Central memory CD8-positive, alpha-beta T cell (primary cell): ENCODE results near the gene PLBD1.

Experiments used
- ATAC-seq: fragments of 150-1000 bp; cut with Tn5 transposase; replicated peaks from 2 replicates; pipeline ENCODE4 v1.10.0; 2022; ENCODE audit warnings: mild to moderate bottlenecking, moderate FRiP score, moderate number of reproducible peaks; ENCODE audit not compliant: poor library complexity, severe bottlenecking; ENCODE audit errors: extremely low read depth
- DNase-seq, 2 donors: peaks; one replicate each; pipeline ENCODE4 v3.0.0; 2021; ENCODE audit warnings: low spot score in 2 of 2
- H3K27ac Mint-ChIP-seq: one replicate; pipeline ENCODE4 v1.8.0; 2022; ENCODE audit warnings: low read depth, mild to moderate bottlenecking, moderate library complexity, mixed read lengths
- H3K27me3 Mint-ChIP-seq: one replicate; pipeline ENCODE4 v1.8.0; 2022; ENCODE audit warnings: mixed read lengths
- H3K36me3 Mint-ChIP-seq: one replicate; pipeline ENCODE4 v1.8.0; 2022; ENCODE audit warnings: mild to moderate bottlenecking, moderate library complexity, mixed read lengths; ENCODE audit not compliant: insufficient read depth
- H3K4me1 Mint-ChIP-seq: one replicate; pipeline ENCODE4 v1.8.0; 2022; ENCODE audit warnings: mixed read lengths
- H3K4me3 Mint-ChIP-seq: one replicate; pipeline ENCODE4 v1.8.0; 2022; ENCODE audit warnings: mild to moderate bottlenecking, moderate library complexity, mixed read lengths
- H3K9me3 Mint-ChIP-seq: one replicate; pipeline ENCODE4 v1.8.0; 2022; ENCODE audit warnings: mixed read lengths

Gene PLBD1

DNA sequence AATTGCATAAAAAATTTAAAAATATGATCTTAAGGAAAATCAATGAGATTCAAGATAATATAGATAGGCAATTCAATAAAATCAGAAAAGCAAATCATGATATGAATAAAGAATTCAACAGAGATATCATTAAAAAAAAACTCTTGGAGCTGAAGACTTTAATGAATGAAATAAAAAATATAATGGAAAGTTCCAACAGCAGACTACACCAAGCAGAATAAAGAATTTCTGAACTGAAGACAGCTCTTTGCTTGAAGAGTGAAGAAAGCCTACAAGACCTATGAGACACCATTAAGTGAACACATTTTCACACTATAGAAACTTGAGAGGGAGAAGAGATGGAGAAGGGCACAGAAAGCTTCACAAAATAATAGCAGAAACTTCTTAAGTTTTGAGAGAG is 45.9 kb downstream of the PLBD1 start:
- no peak overlapping the region for H3K4me3 Mint-ChIP-seq
- H3K36me3 Mint-ChIP-seq: peaks cover 2% of the 10 kb centered on the region
- H3K4me1 Mint-ChIP-seq: no peaks in the 10 kb centered on the region
- no peak overlapping the region for H3K27ac Mint-ChIP-seq
- ATAC-seq (no peak), DNase-seq (no peak)
- H3K9me3 Mint-ChIP-seq: peaks cover 37% of the 10 kb centered on the region
- peaks cover 65% of the 10 kb centered on the region for H3K27me3 Mint-ChIP-seq

GRCh38 chr12:14514946-14515345 is 52.7 kb downstream of the PLBD1 start:
- peaks cover 13% of the 10 kb centered on the region for H3K27me3 Mint-ChIP-seq
- no peak for DNase-seq
- no peaks in the 10 kb centered on the region for H3K9me3 Mint-ChIP-seq
- no peak overlapping the region for H3K27ac Mint-ChIP-seq
- no peak for ATAC-seq
- H3K4me1 Mint-ChIP-seq: no peaks in the 10 kb centered on the region
- no peak overlapping the region for H3K4me3 Mint-ChIP-seq
- H3K36me3 Mint-ChIP-seq: no peaks in the 10 kb centered on the region

GRCh38 chr12:14514154-14514842 is 53.4 kb downstream of the PLBD1 start:
- no peaks in the 10 kb centered on the region for H3K4me1 Mint-ChIP-seq
- H3K27ac Mint-ChIP-seq: no peak overlapping the region
- no peak overlapping the region for H3K4me3 Mint-ChIP-seq
- H3K36me3 Mint-ChIP-seq: no peaks in the 10 kb centered on the region
- DNase-seq (no peak), ATAC-seq (no peak)
- no peaks in the 10 kb centered on the region for H3K9me3 Mint-ChIP-seq
- peaks cover 9% of the 10 kb centered on the region for H3K27me3 Mint-ChIP-seq

DNA sequence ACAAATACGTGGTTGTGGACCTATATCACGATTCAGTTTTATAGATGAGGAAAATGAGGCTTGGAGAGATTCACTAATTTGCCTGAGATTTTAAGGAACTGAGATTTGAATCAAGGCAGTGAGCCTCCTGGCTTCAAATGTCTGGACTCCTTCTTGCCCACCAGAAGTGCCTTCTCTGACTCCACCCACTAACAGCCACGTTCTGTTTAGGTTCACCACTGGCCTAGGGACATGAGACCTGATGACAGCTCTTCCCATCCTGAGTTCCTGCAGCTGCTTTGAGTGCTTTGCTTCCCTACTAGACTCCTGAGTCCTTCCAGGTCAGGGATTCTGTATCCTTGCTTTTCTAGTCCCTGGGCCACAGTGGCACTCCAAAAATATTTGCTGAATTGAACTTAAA is 57.1 kb downstream of the PLBD1 start:
- no peaks in the 10 kb centered on the region for H3K4me1 Mint-ChIP-seq
- no peak overlapping the region for H3K27ac Mint-ChIP-seq
- no peak for DNase-seq
- no peaks in the 10 kb centered on the region for H3K27me3 Mint-ChIP-seq
- H3K9me3 Mint-ChIP-seq: no peaks in the 10 kb centered on the region
- ATAC-seq: no peak
- no peak overlapping the region for H3K4me3 Mint-ChIP-seq
- H3K36me3 Mint-ChIP-seq: no peaks in the 10 kb centered on the region

DNA sequence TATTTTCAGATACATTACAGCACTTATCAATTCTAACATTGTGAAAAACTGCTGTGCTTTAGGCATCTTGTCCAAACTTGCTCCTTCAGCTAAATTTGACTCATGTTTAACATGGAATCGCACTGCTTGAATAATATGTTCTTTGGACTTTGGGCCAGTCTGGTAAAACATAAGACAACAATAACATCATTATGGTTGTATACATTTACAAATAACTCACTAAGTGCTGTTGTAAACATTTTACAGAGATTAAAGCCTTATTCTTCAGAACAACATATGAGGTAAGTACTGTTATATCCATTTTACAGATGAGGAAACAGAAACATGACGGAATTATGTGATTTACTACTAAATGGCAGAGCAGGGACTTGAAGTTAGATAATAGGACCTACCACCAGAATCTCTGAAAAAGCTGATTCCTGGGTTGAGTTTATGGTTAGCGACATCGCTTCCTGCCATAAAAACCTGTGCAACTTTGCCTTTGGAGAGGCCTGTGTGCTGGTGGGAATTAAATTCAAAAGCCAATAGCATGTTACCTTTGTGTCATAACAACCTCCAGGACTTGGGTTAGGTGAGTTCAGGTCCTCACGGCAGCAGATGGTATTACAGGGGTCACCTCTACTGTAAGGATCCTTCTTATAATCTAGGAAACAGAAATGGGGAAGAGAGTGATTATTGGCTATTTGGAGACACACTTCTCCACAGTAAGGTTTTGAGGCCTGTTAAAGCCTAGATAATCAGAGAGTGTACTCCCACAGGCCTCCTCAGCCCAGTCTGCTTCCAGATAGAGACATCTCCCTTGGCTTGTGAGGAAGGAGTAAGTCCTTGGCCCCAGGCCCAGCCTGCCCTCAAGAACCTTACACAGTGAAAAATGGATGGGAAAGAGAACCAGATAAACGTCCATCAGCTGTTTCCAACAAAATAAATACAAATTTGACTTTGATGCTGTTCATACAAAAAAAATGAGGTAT is 61.8 kb downstream of the PLBD1 start:
- peaks cover 4% of the 10 kb centered on the region for H3K4me1 Mint-ChIP-seq
- no peak for ATAC-seq

GRCh38 chr12:14495326-14495725 is 72.4 kb downstream of the PLBD1 start:
- no peaks in the 10 kb centered on the region for H3K27me3 Mint-ChIP-seq
- no peak for ATAC-seq
- no peak overlapping the region for H3K4me3 Mint-ChIP-seq
- peaks cover 76% of the 10 kb centered on the region for H3K36me3 Mint-ChIP-seq
- H3K27ac Mint-ChIP-seq: no peak overlapping the region
- no peak for DNase-seq
- H3K4me1 Mint-ChIP-seq: peaks cover 19% of the 10 kb centered on the region
- no peaks in the 10 kb centered on the region for H3K9me3 Mint-ChIP-seq

More for the DNA sequence above, 61.8 kb downstream of the PLBD1 start:
- Mint-ChIP-seq H3K27me3 (no peaks in the 10 kb centered on the region), H3K27ac (no peak overlapping the region), H3K36me3 (peaks cover 22% of the 10 kb centered on the region), H3K4me3 (no peak overlapping the region), H3K9me3 (no peaks in the 10 kb centered on the region)
- DNase-seq: no peak

- H3K36me3 Mint-ChIP-seq: peaks cover 68% of the 10 kb centered on the region
- ATAC-seq (no peak), DNase-seq (no peak)
- no peaks in the 10 kb centered on the region for H3K9me3 Mint-ChIP-seq
- H3K4me3 Mint-ChIP-seq: no peak overlapping the region
- H3K27ac Mint-ChIP-seq: no peak overlapping the region
- peaks cover 8% of the 10 kb centered on the region for H3K4me1 Mint-ChIP-seq
- H3K27me3 Mint-ChIP-seq: no peaks in the 10 kb centered on the region
Observed at GRCh38 chr12:14482886-14483285, 84.8 kb downstream of the PLBD1 start.

DNA sequence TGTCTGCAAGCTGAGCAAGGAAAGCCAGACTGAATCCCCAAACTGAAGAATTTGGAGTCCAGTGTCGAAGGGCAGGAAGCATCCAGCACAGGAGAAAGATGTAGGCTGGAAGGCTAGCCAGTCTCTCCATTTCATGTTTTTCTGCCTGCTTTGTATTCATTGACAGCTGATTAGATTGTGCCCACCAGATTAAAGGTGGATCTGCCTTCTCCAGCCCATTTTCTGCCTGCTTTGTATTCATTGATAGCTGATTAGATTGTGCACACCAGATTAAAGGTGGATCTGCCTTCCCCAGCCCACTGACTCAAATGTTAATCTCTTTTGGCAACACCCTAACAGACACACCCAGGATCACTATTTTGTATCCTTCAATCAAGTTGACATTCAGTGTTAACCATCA is 85.3 kb downstream of the PLBD1 start:
- no peaks in the 10 kb centered on the region for H3K27me3 Mint-ChIP-seq
- H3K4me3 Mint-ChIP-seq: no peak overlapping the region
- H3K4me1 Mint-ChIP-seq: peaks cover 8% of the 10 kb centered on the region
- no peaks in the 10 kb centered on the region for H3K9me3 Mint-ChIP-seq
- no peak for ATAC-seq
- peaks cover 66% of the 10 kb centered on the region for H3K36me3 Mint-ChIP-seq
- H3K27ac Mint-ChIP-seq: no peak overlapping the region
- DNase-seq: no peak

- H3K36me3 Mint-ChIP-seq: peaks cover 62% of the 10 kb centered on the region
Observed at GRCh38 chr12:14481201-14481600, 86.5 kb downstream of the PLBD1 start.

DNA sequence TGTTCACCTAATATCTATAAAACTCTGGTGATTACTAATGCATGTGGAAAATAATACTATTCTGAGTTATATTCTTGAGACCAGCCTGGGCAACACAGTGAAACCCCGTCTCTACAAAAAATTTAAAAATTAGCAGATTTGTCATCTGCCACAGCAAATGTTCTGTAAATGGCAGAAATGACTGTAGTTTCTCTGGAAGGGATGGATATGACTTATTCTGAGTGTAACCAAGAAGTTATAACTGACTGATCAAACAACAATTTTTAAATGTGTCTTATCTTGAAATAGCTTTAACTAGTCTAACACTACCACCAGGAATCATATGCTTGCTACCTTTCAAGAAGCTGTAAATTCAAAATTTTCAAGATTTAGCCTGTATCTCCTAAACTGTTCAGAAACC is 88.7 kb downstream of the PLBD1 start:
- no peaks in the 10 kb centered on the region for H3K27me3 Mint-ChIP-seq
- DNase-seq (no peak), ATAC-seq (no peak)
- peaks cover 66% of the 10 kb centered on the region for H3K36me3 Mint-ChIP-seq
- H3K4me1 Mint-ChIP-seq: peaks cover 5% of the 10 kb centered on the region
- peak overlapping the region; percentile 38 for H3K27ac Mint-ChIP-seq
- no peak overlapping the region for H3K4me3 Mint-ChIP-seq
- peaks cover under 1% of the 10 kb centered on the region for H3K9me3 Mint-ChIP-seq

More at GRCh38 chr12:14481201-14481600, 86.5 kb downstream of the PLBD1 start:
- DNase-seq (no peak), ATAC-seq (no peak)
- H3K9me3 Mint-ChIP-seq: no peaks in the 10 kb centered on the region
- H3K27me3 Mint-ChIP-seq: no peaks in the 10 kb centered on the region
- H3K4me1 Mint-ChIP-seq: no peaks in the 10 kb centered on the region
- no peak overlapping the region for H3K4me3 Mint-ChIP-seq
- H3K27ac Mint-ChIP-seq: no peak overlapping the region

DNA sequence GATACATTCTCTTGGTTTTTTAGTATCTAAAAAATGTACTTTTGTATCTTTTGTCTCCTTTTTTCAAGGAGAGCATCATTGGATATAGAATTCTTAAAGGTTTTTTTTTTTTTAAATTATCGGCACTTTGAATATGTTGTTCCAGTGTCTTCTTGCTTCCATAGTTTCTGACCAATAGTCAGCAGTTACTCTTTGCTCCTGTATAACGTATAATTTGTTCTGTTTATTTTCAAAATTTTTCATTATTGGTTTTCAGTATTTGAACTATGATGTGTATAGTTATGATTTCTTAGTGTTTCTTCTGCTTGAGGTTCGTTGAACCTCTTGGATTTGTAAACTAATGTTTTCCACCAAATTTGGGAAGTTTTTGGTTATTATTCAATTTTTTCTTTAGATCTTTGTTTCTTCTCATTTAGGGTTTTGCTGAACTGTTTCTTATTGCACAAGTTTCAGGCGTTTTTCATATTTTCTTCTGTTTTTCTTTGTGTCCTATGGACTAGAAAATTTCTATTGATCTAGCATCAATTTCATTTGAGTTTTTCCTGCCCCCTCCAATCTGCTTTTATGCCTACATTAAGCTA is 93.9 kb downstream of the PLBD1 start:
- peaks cover 13% of the 10 kb centered on the region for H3K9me3 Mint-ChIP-seq
- no peaks in the 10 kb centered on the region for H3K27me3 Mint-ChIP-seq
- peaks cover 54% of the 10 kb centered on the region for H3K36me3 Mint-ChIP-seq
- peak overlapping the region; percentile 19 for H3K27ac Mint-ChIP-seq
- peak overlapping the region; percentile 31 for H3K4me3 Mint-ChIP-seq
- ATAC-seq: no peak
- H3K4me1 Mint-ChIP-seq: peaks cover 15% of the 10 kb centered on the region
- DNase-seq: no peak

DNA sequence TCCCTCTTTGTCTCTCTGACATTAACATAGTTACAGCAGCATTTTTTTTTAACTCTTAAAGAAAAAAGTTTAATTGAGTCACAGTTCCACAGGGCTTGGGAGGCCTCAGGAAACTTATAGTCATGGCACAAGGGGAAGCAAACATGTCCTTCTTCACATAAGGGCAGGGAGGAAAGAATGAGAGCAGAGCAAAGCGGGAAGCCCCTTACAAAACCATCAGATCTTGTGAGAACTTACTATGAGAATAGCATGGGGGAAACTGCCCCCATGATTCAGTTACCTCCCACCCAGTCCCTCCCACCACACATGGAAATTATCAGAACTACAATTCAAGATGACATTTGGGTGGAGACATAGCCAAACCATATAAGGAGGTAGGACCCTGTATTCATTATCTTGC is 96.2 kb downstream of the PLBD1 start:
- H3K9me3 Mint-ChIP-seq: peaks cover 13% of the 10 kb centered on the region
- ATAC-seq: no peak
- no peak overlapping the region for H3K4me3 Mint-ChIP-seq
- H3K27ac Mint-ChIP-seq: no peak overlapping the region
- H3K36me3 Mint-ChIP-seq: peaks cover 58% of the 10 kb centered on the region
- H3K4me1 Mint-ChIP-seq: peaks cover 22% of the 10 kb centered on the region
- no peaks in the 10 kb centered on the region for H3K27me3 Mint-ChIP-seq
- DNase-seq: no peak
